Epithelial cell of proximal tubule (primary cell): ENCODE data around the gene RFC2. TPM values are rescaled to one million over a fixed set of nuclear protein-coding genes. Genes with fewer than 3 reads are reported as not detected.

Source experiments
- DNase-seq: peaks from one replicate; pipeline ENCODE4 v3.0.0-alpha.2; 2011; ENCODE audit warnings: low read depth
- H3K4me3 ChIP-seq: 2 replicates; pipeline ENCODE4 v1.5.1; 2011; ENCODE audit warnings: low read depth, mild to moderate bottlenecking, low read length
- CTCF ChIP-seq: conservative IDR thresholded peaks from 2 replicates; pipeline ENCODE4 v1.5.1; 2012; ENCODE audit warnings: low read depth, mild to moderate bottlenecking, low read length
- total RNA-seq: library from RNA; depleted of rRNA; stranded (reverse); fragments of >200 nt; gene quantifications from 2 replicates; pipeline ENCODE4 v1.2.3, GENCODE V29; 2015

The RFC2 gene
- total RNA-seq, 1 donor from 2014 or later: 49.6 TPM

- no peak overlapping the region for H3K4me3 ChIP-seq
- TF ChIP-seq CTCF: no peak
- DNase-seq: no peak
Observed at GRCh38 chr7:74282748-74283459, 28.7 kb upstream of the RFC2 start.

GRCh38 chr7:74280985-74281384 is 26.8 kb upstream of the RFC2 start:
- no peak overlapping the region for H3K4me3 ChIP-seq
- no peak for TF ChIP-seq CTCF
- DNase-seq: no peak

GRCh38 chr7:74277636-74278035 is 23.4 kb upstream of the RFC2 start:
- TF ChIP-seq CTCF: no peak
- DNase-seq: no peak
- H3K4me3 ChIP-seq: no peak overlapping the region

GRCh38 chr7:74275401-74275881 is 21.2 kb upstream of the RFC2 start:
- no peak overlapping the region for H3K4me3 ChIP-seq
- DNase-seq: no peak
- peak; percentile 61 for TF ChIP-seq CTCF

GRCh38 chr7:74272305-74273038 is 18.3 kb upstream of the RFC2 start:
- DNase-seq: peak; percentile 90
- no peak for TF ChIP-seq CTCF
- H3K4me3 ChIP-seq: no peak overlapping the region

- no peak for DNase-seq
- TF ChIP-seq CTCF: no peak
- H3K4me3 ChIP-seq: no peak overlapping the region
Observed at GRCh38 chr7:74271742-74272141, 17.5 kb upstream of the RFC2 start.
